RWPE1 (cell line): ENCODE data around the gene LAMA3.

Experiments used
- CTCF ChIA-PET: fragments of 350-600 bp; sonication (Branson Sonifier 250); formaldehyde crosslinking; extraction: SDS; loops from one replicate; lab custom pipeline; 2021; lab: Yijun Ruan, JAX
- POLR2A ChIA-PET: fragments of 400-600 bp; formaldehyde crosslinking; extraction: SDS; loops from one replicate; lab custom pipeline; 2020; ENCODE audit warnings: antibody characterized with exemption; ENCODE audit not compliant: low non-redundant PET; lab: Yijun Ruan, JAX
- DNase-seq: peaks from one replicate; pipeline ENCODE4 v3.0.0; 2012; ENCODE audit warnings: low spot score
- H3K27ac ChIP-seq: fragments of 450-650 bp; 2 replicates; pipeline ENCODE4 v1.5.1; 2017
- TF ChIP-seq, protein P1 (sequence below): fragments of 450-650 bp; conservative IDR thresholded peaks from 2 replicates; pipeline ENCODE4 v1.5.1; 2017; ENCODE audit warnings: low read depth, mild to moderate bottlenecking

Gene LAMA3

DNA sequence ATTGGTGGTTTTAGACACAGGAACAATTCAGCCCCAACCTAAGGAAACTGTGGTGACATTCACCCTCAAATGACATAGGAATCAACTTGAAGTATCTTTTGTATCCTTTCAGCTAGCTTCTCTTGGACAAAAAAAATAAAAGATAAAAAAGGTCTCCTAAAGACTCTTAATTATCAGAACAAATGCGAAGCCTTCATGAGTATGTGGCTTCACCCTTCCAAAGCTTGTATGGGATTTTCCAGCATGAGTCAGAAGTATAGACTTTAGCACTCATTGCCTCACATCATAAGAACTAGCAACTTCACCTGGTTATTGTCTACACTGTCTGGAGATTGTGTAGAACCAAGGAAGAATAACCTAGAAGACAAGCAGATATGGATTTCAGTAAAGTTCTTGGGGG is 135.4 kb downstream of the LAMA3 start:
- TF ChIP-seq, protein P1, sequence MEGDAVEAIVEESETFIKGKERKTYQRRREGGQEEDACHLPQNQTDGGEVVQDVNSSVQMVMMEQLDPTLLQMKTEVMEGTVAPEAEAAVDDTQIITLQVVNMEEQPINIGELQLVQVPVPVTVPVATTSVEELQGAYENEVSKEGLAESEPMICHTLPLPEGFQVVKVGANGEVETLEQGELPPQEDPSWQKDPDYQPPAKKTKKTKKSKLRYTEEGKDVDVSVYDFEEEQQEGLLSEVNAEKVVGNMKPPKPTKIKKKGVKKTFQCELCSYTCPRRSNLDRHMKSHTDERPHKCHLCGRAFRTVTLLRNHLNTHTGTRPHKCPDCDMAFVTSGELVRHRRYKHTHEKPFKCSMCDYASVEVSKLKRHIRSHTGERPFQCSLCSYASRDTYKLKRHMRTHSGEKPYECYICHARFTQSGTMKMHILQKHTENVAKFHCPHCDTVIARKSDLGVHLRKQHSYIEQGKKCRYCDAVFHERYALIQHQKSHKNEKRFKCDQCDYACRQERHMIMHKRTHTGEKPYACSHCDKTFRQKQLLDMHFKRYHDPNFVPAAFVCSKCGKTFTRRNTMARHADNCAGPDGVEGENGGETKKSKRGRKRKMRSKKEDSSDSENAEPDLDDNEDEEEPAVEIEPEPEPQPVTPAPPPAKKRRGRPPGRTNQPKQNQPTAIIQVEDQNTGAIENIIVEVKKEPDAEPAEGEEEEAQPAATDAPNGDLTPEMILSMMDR: no peak
- CTCF ChIA-PET: no interaction called here
- no peak overlapping the region for H3K27ac ChIP-seq
- DNase-seq: no peak
- POLR2A ChIA-PET: no interaction called here

DNA sequence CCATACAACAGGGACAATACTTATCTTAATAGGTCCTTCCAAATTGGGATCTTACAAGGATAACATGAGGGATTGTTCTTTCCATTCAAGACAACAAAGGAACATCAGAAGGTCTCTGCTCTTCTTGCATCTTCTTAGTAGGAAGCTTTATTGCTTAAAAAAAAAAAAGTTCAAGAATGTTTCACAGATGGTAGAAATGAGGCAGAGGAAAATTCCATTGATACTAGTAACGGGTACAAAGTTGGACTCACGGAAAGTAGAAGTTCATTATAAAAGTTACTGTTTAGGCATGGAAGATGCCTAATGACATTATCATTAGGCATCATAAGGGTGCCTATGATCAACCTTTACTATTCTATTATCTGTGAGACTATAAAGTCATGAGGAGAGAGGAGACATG is 136.2 kb downstream of the LAMA3 start:
- ChIA-PET CTCF (no interaction called here), POLR2A (no interaction called here)
- no peak for DNase-seq
- no peak overlapping the region; the same call in 1 of the 2 replicates for H3K27ac ChIP-seq
- TF ChIP-seq, protein P1: no peak

DNA sequence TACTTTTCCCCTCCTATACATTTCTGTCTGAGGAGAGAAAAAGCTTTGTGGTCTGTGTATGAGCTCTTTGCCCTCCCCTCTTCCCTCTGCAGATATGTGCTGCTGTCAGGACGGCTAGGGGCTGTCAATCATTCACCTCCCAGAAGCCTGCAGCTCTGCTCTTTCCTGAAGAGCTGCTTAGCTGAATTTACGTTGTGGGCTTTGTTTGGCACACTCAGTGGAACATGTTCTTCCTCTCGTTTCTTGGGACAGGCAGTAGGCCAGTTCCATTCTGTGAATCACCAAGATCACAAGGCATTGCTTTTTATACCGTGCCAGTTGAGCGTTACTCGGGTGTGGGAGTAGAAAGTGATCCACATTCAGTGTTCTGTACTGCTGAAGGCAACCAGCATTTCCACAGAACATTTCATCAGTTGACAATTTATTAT is 136.7 kb downstream of the LAMA3 start:
- CTCF ChIA-PET: interaction anchor here (0.5 to 0.6 kb wide), 2 partner anchors 19 to 92 kb away, joined by 3 read pairs; no protein-coding TSS in a partner anchor
- POLR2A ChIA-PET: no interaction called here
- TF ChIP-seq, protein P1: no peak
- H3K27ac ChIP-seq: peak overlapping the region; percentile 78; the same call in 1 of the 2 replicates
- DNase-seq: no peak

DNA sequence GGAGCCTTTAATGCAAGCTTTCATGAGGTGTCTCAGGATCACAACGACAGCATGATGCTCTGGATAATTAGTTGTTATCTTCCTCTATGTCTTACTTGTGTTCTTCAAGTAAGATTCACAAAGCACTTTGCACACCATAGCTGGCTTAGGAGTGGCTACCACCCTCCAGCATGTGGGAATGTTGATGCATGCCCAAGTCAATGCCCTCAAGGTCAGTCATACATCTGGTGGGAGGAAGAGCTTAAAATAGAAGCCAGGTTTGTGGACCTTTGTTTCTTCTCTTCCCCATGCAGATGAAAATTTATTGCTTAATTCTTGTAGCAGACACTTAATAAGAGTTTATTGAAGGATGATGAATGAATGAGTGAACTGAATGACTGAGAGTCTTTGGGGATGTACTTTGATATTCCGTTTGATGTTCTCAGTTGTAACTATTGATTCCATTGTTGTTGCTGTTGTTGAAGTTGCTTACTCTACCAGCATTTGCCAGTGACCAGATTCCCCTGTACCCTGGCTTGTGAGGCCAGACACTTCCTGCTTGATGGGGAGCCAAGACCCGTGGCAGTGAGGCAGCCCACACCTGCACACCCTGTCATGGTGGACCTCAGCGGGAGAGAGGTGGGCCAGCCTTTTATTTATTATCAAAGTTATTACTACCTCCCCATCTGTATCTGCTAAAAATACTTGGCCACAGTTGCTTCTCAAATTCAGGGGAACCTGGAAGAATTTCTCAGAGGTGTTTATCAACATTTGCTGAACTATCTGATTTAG is 137.8 kb downstream of the LAMA3 start:
- ChIA-PET CTCF (interaction anchor here (0.7 kb wide), 1 partner anchor 241 kb away, joined by 3 read pairs; no protein-coding TSS in a partner anchor), POLR2A (no interaction called here)
- TF ChIP-seq, protein P1: no peak
- no peak for DNase-seq
- H3K27ac ChIP-seq: peak overlapping the region; percentile 78

DNA sequence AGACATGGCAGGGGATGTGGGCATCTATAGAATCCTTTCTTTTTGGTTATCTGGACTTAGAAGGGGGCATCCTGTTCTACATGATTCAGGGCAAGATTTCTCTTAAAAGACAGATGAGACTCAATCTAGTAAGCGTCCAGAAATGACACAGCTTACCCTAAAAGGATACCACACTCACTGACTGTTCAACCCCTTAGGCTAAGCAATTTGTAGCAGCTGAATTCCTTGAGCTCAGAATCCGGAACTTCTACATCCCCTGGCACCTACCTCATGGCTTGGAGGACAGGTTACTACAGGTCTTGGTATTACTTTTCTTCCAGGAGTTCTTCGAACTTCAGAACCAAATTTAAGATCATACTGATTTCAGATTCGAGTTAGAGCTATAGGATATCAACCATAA is 138.4 kb downstream of the LAMA3 start:
- peak; percentile 69 for DNase-seq
- ChIA-PET POLR2A (no interaction called here), CTCF (interaction anchor here (0.7 kb wide), 1 partner anchor 240 kb away, joined by 3 read pairs; no protein-coding TSS in a partner anchor)
- TF ChIP-seq, protein P1: no peak
- peak overlapping the region; percentile 78 for H3K27ac ChIP-seq

DNA sequence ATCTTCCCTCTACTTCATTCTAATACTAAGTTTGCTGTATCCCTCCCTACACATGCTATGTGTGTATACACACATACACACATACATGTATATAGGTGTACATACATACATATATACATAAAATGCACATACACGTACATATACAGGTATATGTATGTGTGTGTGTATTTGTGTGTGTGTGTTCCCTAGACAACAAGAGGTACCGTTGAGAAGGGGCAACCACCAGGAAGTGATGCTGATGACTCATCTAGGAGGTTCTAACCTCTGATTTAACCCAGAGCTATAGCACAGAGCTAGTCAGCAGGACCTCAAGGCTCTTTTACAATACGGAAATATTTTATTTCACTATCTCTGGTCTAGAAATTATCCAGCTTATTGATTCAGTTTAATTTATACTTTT is 139.2 kb downstream of the LAMA3 start:
- ChIA-PET CTCF (interaction anchor here (1.1 kb wide), 1 partner anchor 14 kb away, joined by 3 read pairs; no protein-coding TSS in a partner anchor), POLR2A (no interaction called here)
- DNase-seq: peak; percentile 81
- H3K27ac ChIP-seq: no peak overlapping the region
- TF ChIP-seq, protein P1: no peak
